Adipocyte (in vitro differentiated cells): ENCODE measurements around the gene RTL10.

ENCODE experiments used
- DNase-seq: peaks from one replicate; pipeline ENCODE4 v3.0.0-alpha.2; 2015; ENCODE audit warnings: low read depth
- H3K27me3 ChIP-seq: replicated peaks from 2 replicates; pipeline ENCODE4 v1.7.0; 2013; ENCODE audit warnings: mild to moderate bottlenecking, low read length, moderate library complexity; ENCODE audit not compliant: control insufficient read depth, insufficient read depth
- H3K36me3 ChIP-seq: 2 replicates; pipeline ENCODE4 v1.7.0; 2013; ENCODE audit warnings: low read length, mild to moderate bottlenecking, moderate library complexity; ENCODE audit not compliant: control insufficient read depth, insufficient read depth, severe bottlenecking
- H3K4me1 ChIP-seq: 2 replicates; pipeline ENCODE4 v1.7.0; 2013; ENCODE audit warnings: mild to moderate bottlenecking, low read length, moderate library complexity; ENCODE audit not compliant: control insufficient read depth, insufficient read depth
- H3K4me3 ChIP-seq: 2 replicates; pipeline ENCODE4 v1.7.0; 2013; ENCODE audit warnings: mild to moderate bottlenecking, low read length, moderate library complexity
- H3K9ac ChIP-seq: 2 replicates; pipeline ENCODE4 v1.7.0; 2013; ENCODE audit warnings: mild to moderate bottlenecking, low read length, moderate library complexity
- H3K9me3 ChIP-seq: 2 replicates; pipeline ENCODE4 v1.7.0; 2013; ENCODE audit warnings: mild to moderate bottlenecking, low read length, moderate library complexity; ENCODE audit not compliant: control insufficient read depth

Gene RTL10

DNA sequence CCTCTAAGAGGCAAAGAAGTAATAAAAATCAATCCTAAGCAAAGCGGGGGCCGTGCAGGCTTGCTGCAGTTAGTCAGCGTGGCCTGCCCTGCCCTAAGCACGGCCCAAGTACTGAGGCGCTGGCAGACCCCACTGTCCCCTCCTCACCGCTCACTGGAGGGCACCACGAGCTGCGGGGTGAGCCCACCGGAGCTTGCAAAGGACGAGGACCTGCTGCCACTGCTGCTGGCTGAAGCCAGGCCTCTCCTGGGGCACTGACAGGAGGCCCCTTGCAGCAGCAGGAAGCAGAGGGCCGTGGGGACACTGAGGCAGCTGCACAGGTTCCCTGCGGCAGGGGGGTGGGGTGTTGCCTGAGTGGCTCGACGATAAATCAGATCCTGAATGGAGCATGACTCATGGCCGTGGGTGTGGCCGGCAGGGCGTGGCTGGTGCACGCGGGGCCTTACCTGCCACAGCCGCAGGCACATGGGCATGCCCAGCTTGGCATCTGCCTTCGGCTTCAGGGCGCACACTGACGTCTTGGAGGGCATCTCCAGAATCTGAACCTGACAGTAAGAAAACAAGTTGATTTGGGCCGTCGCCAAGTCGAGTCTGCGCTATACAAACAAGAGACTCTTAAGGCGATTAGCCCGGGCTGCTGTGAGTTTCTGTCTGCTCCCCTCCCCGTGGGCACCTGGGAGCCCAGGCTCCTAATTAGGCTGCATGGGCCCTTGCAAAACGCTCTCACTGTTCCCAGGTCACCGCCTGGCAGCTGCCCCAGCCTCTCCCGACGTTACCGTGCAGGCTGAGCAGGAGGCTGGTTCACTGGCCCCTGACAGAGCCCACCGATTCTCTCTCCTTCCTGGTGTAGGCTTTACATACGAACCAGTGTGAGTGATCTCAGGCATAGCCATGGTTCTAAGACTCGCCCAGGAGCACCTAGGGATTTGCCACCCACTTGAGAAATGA is 48.2 kb downstream of the RTL10 start:
- Histone ChIP-seq H3K9me3 (no peaks in the 10 kb centered on the region), H3K4me1 (peaks cover under 1% of the 10 kb centered on the region), H3K9ac (no peak overlapping the region), H3K4me3 (no peak overlapping the region), H3K27me3 (no peaks in the 10 kb centered on the region), H3K36me3 (no peaks in the 10 kb centered on the region)
- DNase-seq = no peak

DNA sequence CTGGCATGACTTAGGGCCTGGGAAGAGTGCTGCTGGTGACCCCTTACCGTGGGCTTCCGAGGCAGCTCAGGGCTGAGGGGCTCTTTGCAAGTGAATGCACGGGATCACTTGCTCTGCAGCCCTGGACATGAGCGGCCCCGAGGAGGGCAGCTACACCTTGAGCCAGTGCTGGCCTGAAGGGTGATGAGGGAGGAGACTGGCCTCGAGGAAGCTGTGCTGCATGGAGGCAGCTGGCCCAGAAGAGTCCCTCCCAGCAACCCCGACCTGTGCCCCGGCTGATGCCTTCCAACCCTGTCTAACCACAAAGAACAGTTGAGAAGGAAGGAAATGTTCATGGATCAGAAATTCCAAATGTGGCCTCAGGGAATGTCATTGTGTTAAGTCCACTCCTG is 48.9 kb downstream of the RTL10 start:
- Histone ChIP-seq H3K27me3 (no peaks in the 10 kb centered on the region), H3K4me1 (peaks cover 4% of the 10 kb centered on the region), H3K4me3 (no peak overlapping the region), H3K36me3 (no peaks in the 10 kb centered on the region), H3K9me3 (no peaks in the 10 kb centered on the region), H3K9ac (no peak overlapping the region)
- DNase-seq = no peak
